Progenitor cell of endocrine pancreas (in vitro differentiated cells): ENCODE results near the gene HMOX2. TPM values are rescaled to one million over a fixed set of nuclear protein-coding genes. Genes with fewer than 3 reads are reported as not detected.

Experiments used
- DNase-seq: peaks from one replicate; pipeline ENCODE4 v3.0.0; 2021; ENCODE audit warnings: low spot score; ENCODE audit not compliant: unreplicated experiment
- H3K27ac Mint-ChIP-seq: 2 replicates; pipeline ENCODE4 v1.8.0; 2021; ENCODE audit warnings: mild to moderate bottlenecking, moderate library complexity, mixed read lengths
- H3K27me3 Mint-ChIP-seq: 2 replicates; pipeline ENCODE4 v1.8.0; 2021; ENCODE audit warnings: mixed read lengths
- H3K36me3 Mint-ChIP-seq: 2 replicates; pipeline ENCODE4 v1.8.0; 2022; ENCODE audit warnings: mixed read lengths; ENCODE audit not compliant: insufficient read depth
- H3K4me1 Mint-ChIP-seq: 2 replicates; pipeline ENCODE4 v1.8.0; 2021; ENCODE audit warnings: low read depth, mixed read lengths
- H3K4me3 Mint-ChIP-seq: 2 replicates; pipeline ENCODE4 v1.8.0; 2021; ENCODE audit warnings: low read depth, mild to moderate bottlenecking, moderate library complexity, mixed read lengths
- H3K9me3 Mint-ChIP-seq: 2 replicates; pipeline ENCODE4 v1.8.0; 2021; ENCODE audit warnings: low read depth, mixed read lengths
- total RNA-seq: library from RNA; stranded (reverse); gene quantifications from 2 replicates; pipeline ENCODE4 v1.2.1, GENCODE V29; 2021
- TF ChIP-seq, protein P1 (sequence below): fragments of 200-600 bp; sonication (generic); IDR thresholded peaks from one replicate; pipeline ENCODE4 v1.5.0; 2021; ENCODE audit warnings: antibody characterized with exemption, mild to moderate bottlenecking; ENCODE audit not compliant: unreplicated experiment

HMOX2 gene
- total RNA-seq, 1 donor from 2014 or later = 30.1 TPM

DNA sequence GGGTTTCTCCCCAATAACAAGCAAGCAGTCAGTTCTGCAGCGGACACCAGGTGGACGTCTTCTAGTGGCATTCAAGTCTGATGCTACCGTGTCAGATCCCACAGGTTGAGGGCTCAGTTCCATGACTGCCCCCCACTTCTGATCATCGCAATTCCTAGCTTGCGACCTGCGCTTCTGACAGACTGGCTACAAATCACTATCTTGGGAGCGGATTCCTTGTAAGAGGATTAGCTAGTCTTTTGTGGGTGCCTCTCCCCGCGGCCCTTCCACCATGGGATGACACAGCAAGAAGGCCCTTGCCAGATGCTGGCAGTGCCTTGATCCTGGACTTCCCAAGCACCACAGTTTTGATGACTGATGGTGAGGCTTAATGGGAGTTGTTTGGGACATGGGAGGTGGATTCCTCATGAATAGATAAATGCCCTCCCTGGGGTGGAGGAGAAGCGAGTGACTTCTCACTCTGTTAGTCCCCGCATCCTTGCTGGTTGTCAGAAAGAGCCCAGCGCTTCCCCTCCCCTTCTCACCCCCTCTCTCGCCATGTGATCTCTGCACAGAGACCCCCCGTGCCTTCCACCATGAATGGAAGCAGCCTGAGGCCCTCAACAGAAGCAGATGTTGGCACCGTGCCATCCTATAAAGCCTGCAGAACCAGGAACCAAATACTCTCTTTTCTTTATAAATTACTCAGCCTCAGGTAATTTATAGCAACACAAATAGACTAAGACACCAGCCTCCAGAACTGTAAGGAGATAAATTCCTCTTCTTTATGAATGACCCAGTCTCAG lies 43.3 kb downstream of the HMOX2 start:
- no peaks in the 10 kb centered on the region for H3K4me1 Mint-ChIP-seq
- TF ChIP-seq, protein P1, sequence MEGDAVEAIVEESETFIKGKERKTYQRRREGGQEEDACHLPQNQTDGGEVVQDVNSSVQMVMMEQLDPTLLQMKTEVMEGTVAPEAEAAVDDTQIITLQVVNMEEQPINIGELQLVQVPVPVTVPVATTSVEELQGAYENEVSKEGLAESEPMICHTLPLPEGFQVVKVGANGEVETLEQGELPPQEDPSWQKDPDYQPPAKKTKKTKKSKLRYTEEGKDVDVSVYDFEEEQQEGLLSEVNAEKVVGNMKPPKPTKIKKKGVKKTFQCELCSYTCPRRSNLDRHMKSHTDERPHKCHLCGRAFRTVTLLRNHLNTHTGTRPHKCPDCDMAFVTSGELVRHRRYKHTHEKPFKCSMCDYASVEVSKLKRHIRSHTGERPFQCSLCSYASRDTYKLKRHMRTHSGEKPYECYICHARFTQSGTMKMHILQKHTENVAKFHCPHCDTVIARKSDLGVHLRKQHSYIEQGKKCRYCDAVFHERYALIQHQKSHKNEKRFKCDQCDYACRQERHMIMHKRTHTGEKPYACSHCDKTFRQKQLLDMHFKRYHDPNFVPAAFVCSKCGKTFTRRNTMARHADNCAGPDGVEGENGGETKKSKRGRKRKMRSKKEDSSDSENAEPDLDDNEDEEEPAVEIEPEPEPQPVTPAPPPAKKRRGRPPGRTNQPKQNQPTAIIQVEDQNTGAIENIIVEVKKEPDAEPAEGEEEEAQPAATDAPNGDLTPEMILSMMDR = no peak
- H3K4me3 Mint-ChIP-seq = no peak overlapping the region

GRCh38 chr16:4520913-4521312 lies 44.7 kb downstream of the HMOX2 start:
- no peaks in the 10 kb centered on the region for H3K36me3 Mint-ChIP-seq
- no peak overlapping the region for H3K27ac Mint-ChIP-seq
- TF ChIP-seq, protein P1 = no peak
- no peaks in the 10 kb centered on the region for H3K9me3 Mint-ChIP-seq
- H3K4me3 Mint-ChIP-seq = no peak overlapping the region
- H3K27me3 Mint-ChIP-seq = no peaks in the 10 kb centered on the region
- DNase-seq = no peak
- no peaks in the 10 kb centered on the region for H3K4me1 Mint-ChIP-seq

More for the DNA sequence above, 43.3 kb downstream of the HMOX2 start:
- no peaks in the 10 kb centered on the region for H3K36me3 Mint-ChIP-seq
- no peak overlapping the region for H3K27ac Mint-ChIP-seq
- H3K9me3 Mint-ChIP-seq = no peaks in the 10 kb centered on the region
- H3K27me3 Mint-ChIP-seq = no peaks in the 10 kb centered on the region
- DNase-seq = no peak

- DNase-seq = no peak
- H3K36me3 Mint-ChIP-seq = no peaks in the 10 kb centered on the region
- TF ChIP-seq, protein P1 = no peak
- no peaks in the 10 kb centered on the region for H3K9me3 Mint-ChIP-seq
- no peaks in the 10 kb centered on the region for H3K27me3 Mint-ChIP-seq
- no peak overlapping the region for H3K4me3 Mint-ChIP-seq
- no peaks in the 10 kb centered on the region for H3K4me1 Mint-ChIP-seq
- peak overlapping the region; percentile 67 for H3K27ac Mint-ChIP-seq
These were observed 45.9 kb downstream of the HMOX2 start for GRCh38 chr16:4522051-4522581.

DNA sequence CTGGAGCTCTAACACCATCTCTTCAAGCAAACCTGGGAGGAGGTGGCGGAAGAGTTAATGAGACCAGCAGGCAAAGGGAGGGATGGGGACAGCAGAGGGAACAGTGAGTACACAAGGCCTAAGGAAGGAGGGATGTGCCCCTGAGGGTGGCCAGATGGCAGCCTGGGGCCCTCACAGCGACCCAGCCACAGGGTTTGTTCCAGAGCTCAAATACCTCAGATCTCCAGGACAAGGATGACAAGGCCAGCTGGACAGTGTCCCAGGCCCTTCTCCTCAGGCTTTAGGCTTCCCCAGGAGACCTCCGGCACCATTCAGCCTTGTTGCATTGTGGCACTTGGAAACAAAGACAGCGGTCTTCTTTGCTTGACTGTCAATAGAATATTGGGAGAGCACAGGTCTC lies 47.5 kb downstream of the HMOX2 start:
- no peak for DNase-seq
- H3K27ac Mint-ChIP-seq = no peak overlapping the region
- no peaks in the 10 kb centered on the region for H3K36me3 Mint-ChIP-seq
- no peaks in the 10 kb centered on the region for H3K4me1 Mint-ChIP-seq
- TF ChIP-seq, protein P1 = no peak
- no peak overlapping the region for H3K4me3 Mint-ChIP-seq
- no peaks in the 10 kb centered on the region for H3K9me3 Mint-ChIP-seq
- no peaks in the 10 kb centered on the region for H3K27me3 Mint-ChIP-seq

DNA sequence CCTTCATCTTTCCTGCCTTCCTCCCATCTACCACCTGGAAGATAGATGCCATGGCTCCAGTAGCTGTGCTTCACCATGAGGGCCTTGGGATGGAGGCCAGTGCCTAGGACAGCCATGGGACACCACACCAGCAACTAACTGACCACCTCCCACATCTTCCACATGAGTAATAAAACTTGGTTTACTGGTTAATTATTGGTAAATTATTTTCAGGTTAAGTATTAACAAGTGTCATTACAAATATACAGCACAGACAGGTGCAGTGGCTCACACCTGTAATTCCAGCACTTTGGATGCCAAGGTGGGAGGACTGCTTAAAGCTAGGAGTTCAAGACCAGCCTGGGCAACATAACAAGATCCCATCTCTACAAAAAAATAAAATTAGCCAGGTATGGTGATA lies 48.4 kb downstream of the HMOX2 start:
- no peaks in the 10 kb centered on the region for H3K9me3 Mint-ChIP-seq
- DNase-seq = no peak
- no peaks in the 10 kb centered on the region for H3K27me3 Mint-ChIP-seq
- H3K27ac Mint-ChIP-seq = no peak overlapping the region
- H3K36me3 Mint-ChIP-seq = no peaks in the 10 kb centered on the region
- H3K4me3 Mint-ChIP-seq = no peak overlapping the region
- H3K4me1 Mint-ChIP-seq = peaks cover 3% of the 10 kb centered on the region
- TF ChIP-seq, protein P1 = no peak
